Kasumi-1 (cell line): ENCODE data around the gene SPRY2.

ENCODE experiments used
- DNase-seq, 2 experiments: peaks; one replicate each; lab custom pipeline; 2025; lab: John Stamatoyannopoulos, UW

SPRY2 gene

DNA sequence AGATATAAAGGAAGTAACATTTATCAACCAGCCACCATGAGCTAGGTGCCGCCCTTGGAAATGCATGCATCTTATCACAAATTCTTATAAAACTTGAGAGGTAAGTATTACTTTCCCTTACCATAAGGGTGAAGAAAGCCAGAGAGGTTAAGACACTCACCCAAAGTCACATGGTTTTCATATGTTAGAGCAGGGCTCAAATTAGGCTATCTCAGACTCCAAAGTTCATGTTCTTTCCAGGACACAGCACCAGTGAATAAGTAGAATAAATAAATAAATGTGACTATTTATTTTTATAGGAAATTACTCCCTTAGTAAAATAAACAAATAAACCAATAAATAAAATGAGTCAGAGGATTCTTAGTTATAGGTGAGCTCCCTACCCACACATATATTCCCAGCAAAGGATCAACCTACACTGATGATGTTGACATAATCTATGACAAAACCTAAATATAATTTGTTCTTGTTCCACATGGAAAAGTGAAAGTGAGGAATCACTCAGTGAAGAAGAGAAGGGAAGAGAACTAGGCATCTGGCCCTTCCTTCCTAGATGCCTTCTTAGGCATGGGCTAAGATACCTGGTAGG lies 27.2 kb downstream of the SPRY2 start:
- no peak for DNase-seq

DNA sequence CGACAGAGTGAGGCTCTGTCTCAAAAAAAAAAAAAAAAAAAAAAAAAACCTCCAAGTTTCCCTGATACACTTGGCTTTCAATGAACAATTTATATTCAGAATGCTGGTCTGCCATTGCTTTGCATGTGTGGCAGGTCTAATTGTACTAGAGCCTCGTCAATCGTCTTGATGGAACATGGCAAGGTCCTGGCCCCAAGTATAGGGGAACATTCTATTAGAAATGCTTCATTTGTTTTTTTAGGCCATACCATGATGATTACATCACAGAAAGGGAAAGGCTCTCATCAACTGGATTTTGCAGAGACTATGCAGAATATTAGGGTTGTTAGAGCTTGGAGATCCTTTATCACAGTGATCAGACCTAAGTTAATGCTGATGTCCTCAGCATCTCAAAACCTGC lies 28.0 kb downstream of the SPRY2 start:
- DNase-seq, result no peak

DNA sequence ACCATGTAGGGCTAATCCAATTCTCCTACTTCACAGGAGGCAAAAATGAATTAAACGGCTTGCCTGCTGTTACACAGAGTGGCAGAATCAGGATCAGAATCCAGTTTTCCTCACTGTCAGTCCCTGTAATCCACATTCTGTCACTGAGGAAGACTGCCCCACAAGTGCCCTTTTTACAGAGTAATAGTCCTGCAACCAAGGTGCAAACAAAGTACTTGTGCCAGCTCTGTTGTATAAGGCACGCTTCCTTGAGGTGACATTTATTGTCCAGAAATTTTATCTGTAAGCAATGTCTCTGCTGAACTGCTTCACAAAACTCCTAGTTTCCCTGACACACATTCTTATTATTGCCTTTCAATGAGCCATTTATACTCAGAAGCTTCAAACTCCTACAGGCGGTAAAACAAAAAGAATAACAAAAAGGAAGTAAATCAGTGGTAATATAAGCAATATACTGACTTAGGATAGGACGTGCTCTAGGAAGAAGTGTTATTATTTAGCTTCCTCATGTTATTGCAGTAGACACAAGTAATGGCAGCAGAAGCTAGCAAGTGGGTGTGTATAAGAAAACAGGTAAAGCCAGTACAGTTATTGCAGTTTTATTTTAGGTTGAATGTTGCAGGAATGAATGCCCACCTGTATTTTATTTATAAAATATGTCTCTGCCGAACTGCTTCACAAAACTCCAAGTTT lies 28.8 kb downstream of the SPRY2 start:
- no peak for DNase-seq

DNA sequence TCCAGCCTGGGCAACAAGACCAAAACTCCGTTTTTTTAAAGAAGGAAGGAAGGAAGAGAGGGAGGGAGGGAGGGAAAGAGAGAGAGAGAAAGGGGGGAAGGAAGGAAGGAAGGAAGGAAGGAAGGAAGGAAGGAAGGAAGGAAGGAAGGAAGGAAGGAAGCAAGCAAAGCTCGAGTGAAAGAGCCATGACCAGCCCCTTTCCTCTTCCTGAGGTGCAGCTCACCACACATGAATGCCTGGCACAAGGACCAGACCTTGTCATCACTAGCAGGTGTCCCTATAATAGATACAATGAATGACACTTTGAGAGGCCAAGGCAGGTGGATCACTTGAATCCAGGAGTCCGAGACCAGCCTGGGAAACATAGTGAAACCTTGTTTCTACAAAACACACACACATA lies 31.0 kb downstream of the SPRY2 start:
- no peak for DNase-seq

DNA sequence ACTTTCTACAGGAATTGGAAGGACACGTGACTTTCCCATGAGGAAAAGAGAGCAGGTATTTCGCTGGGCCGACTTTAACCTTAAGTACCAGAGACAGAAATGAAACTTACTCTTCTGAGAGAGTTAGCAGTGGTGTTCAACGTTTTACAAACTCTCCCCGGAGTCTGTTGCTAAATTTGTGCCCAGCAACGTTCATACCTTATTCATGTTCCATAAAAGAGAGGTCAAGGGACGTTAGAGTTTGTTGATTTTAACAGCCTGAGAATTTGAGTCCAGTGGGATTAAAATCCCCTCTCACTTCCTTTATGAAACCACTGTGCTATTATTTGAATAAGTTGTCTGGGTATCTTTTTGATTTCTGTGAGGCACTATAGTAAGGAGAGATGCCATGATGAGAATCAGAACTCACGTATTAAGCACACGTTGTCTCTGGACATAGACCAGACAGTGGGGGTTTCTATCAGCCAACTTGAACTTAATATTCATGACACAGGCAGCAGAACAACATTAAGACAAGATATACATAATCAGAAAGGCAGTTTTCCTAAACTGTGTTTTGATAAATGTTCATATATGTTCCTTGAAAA lies 33.4 kb downstream of the SPRY2 start:
- no peak for DNase-seq

DNA sequence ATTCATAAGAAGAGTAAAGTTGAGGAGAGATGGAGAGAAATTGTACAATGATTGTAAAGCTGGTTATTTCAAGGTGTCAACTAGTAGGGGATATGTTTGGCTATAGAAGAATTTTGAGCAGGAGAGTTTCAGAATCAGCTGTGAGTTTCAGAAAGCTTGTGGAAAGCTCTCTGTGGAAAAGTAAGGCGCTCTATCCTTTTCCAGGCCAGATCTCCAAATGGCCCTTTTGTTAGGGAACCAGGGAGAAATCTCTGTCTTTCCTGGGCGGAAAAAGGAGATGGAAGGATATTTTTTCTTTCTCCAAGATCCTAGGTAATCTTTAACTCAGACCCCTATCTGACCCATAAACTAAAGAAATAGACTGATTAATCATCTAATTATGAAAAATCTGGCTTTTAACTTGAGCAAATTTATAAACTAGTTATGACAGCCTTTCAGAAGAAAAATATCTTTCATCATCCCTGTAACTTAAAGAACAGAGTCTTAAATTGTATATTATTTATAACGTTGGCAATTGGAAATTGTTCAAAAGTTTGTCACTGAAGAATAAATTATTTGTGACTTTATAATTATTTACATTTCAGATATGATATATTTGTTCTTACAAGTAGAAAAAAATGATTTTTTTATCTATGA lies 34.5 kb downstream of the SPRY2 start:
- DNase-seq, result no peak

DNA sequence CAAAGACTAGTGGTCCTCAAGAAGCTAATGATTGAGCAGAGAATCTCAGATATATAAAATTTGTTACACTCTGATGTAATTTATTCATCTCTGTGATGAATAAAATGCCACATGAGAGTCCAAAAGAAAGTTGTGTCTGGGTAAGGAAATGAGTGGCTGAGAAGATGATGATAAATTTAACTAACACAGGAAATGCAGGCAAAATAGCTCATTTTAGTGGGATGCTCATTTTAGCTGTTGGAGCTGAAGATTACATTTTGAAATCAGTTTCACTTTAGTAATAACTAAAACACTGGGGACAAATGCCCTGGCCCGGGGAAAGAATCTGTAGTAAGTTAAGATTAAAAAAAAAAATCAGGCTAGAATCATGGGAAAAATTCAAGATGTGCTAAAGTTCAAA lies 35.2 kb downstream of the SPRY2 start:
- no peak for DNase-seq

DNA sequence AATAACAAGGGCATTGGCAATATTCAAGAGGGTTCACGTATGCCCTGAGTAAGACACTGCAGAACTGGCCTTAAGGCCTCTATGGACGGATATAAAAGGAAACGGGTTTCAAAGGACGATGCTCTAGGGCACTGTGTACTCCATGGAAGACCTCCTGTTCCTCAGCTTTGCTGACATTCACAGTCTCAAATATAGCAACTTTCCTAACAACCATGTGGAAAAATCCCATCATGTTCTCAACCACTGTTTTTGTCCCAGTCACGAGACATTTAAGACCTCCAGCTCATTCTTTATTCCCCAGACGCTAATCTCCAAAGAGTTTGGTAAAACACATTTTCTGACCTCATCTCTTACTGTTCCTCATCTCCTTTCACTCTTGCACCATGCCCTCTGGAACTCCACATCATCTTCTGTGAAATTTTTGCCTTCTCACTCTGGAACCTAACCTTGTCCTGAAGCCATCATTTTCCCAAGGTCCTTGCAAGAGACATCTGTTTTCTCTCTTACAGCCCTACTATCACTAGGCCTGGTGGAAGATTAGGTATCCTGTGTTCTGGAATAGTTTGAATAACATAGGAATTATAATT lies 37.6 kb downstream of the SPRY2 start:
- DNase-seq, result no peak

DNA sequence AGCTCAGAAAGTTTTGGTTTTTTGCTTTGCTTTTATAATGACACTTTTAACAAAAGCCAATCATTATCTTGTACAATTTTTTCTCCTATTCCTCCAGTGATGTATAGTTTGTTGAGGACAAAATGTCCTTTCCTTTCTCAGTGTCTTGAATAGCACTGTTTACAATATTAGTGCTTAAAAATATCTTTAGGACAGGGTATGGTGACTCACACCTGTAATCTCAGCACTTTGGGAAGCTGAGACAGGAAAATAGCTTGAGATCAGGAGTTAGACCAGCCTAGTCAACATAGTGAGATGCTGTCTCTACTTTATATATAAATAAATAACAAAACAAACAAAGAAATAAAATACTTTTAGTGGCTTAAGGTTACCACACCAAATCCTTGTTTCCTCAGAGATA lies 41.9 kb downstream of the SPRY2 start:
- DNase-seq, result no peak

DNA sequence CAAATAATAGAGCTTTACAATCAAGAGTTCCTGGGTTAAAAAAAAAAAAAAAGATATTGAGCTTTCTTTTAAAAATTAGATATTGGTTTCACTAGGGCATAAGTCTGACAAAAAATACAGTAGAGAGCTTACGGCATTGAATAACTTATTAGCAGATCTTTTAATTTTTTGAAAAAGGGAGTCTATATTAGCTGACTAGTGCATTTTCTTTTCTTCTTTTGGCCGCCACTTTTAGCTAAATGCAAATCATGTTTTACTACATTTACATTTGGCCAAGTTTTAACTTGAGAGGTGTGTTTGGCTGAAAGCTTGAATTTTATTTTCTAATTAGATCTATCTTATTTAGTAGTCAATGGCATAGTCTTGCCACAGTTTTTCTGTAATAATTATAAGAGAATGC lies 43.4 kb downstream of the SPRY2 start:
- no peak for DNase-seq

DNA sequence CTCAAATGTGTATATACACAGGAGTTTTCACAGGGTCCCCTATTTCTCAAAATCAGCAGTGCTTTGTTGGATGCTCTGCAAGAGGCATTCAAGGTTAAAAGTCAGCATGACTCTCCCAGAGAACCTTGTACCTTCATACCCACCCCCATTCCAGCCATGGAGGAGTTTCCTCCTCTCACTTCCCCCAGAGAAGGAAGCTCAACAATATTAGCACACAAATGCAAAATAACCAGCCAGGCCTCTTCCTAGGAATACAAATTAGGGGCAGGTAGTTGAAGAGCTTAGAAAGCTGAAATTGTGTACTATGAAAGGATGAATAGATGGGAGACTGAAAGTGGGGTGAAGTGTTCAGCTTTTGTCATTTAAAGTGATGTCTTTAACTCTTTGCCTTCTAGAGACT lies 43.8 kb downstream of the SPRY2 start:
- DNase-seq, result no peak

DNA sequence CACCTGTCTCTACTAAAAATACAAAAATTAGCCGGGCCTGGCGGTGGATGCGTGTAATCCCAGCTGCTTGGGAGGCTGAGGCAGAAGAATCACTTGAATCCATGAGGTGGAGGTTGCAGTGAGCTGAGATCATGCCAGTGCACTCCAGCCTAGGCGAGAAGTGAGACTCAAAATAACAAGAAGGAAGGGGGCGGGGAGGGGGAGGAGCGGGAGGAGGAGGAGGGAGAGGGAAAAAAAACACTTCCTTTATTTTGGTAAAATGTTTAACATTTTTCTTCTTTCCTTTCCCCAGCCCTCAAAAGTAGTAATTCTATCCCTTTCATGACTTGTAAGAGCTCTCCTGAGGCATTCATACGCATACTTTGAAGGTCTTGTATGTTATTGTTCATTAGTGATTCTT lies 44.3 kb downstream of the SPRY2 start:
- DNase-seq, result no peak

DNA sequence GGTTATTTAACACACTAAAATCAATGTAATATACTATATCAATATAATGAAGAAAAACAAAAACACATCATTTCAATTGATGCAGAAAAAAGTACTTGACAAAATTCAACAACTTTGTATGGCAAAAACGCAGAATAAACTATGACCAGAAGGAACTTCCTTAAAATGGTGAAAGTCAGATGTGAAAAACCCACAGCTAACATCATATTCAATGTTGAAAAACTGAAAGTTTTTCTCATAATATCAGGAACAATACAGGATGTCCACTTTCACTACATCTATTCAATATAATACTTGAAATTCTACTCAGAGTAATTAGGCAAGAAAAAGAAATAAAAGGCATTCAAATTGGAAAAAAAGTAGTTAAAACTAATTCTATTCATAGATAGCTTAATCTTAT lies 50.3 kb downstream of the SPRY2 start:
- DNase-seq, result no peak
